ENCODE data around the gene HOXD9. TPM values are rescaled to one million over a fixed set of nuclear protein-coding genes. Genes with fewer than 3 reads are reported as not detected.

HOXD9 gene
- polyA plus RNA-seq, 3 donors = not detected

GRCh38 chr2:176122052-176122682, 352 bp upstream of the HOXD9 start:
- Histone ChIP-seq H3K4me3 (replicated peaks in 1 of 3; ENCODE audit: low read depth in 2 of 3, low read length in 3 of 3) (peak overlapping the region in 2 of 3 experiments; percentile 11 to 68), H3K9ac (ENCODE audit: insufficient read depth, low read length, poor library complexity, severe bottlenecking) (no peak overlapping the region), H3K4me2 (replicated peaks; ENCODE audit: extremely low read depth, low read length, poor library complexity, severe bottlenecking) (peak overlapping the region; percentile 72), H3K79me2 (ENCODE audit: insufficient read depth, low read length) (no peaks in the 10 kb centered on the region), H4K20me1 (ENCODE audit: insufficient read depth, low read length) (no peaks in the 10 kb centered on the region), H3K36me3 (replicated peaks in 1 of 2; ENCODE audit: control insufficient read depth in 1 of 2, insufficient read depth in 2 of 2, low read length in 2 of 2) (no peaks in the 10 kb centered on the region), H3K4me1 (ENCODE audit: control insufficient read depth in 1 of 2, insufficient read depth in 2 of 2, low read length in 2 of 2) (peaks cover 5 to 12% of the 10 kb centered on the region in 2 donors), H3K27me3 (ENCODE audit: control insufficient read depth in 2 of 2, insufficient read depth in 2 of 2, low read length in 2 of 2) (peaks cover 88 to 97% of the 10 kb centered on the region in 2 donors), H3K9me3 (replicated peaks in 1 of 2; ENCODE audit: control insufficient read depth in 1 of 2, insufficient read depth in 1 of 2, low read length in 2 of 2) (peaks cover 6 to 64% of the 10 kb centered on the region in 2 donors), H2AFZ (ENCODE audit: insufficient read depth, low read depth, low read length, poor library complexity, severe bottlenecking) (peak overlapping the region; percentile 65), H3K27ac (ENCODE audit: low read depth in 1 of 2, low read length in 2 of 2) (no peak overlapping the region)
- H3K27me3 Mint-ChIP-seq (ENCODE audit: low read depth in 3 of 3) = peaks cover 91 to 99% (median 95%) of the 10 kb centered on the region in 3 donors
- H3K27ac Mint-ChIP-seq = no peak overlapping the region
- H3K4me3 Mint-ChIP-seq = peak overlapping the region; percentile 73 to 84
- TF ChIP-seq CTCF (IDR thresholded peaks at IDR 0.05) = no peak
- H3K4me1 Mint-ChIP-seq = peaks cover 19% of the 10 kb centered on the region
- intact Hi-C loops (cut with micrococcal nuclease) = loop anchor here (5.0 kb wide), 2 partner anchors 40 to 1025 kb away; partner anchors contain the start of gene EVX2 (in 1 of the 2)
- DNase-seq = peak in 1 of 3 donors; percentile 25
- peaks cover 0 to 32% (median 25%) of the 10 kb centered on the region in 7 donors for H3K9me3 Mint-ChIP-seq
- peaks cover 2 to 12% of the 10 kb centered on the region in 2 donors for H3K36me3 Mint-ChIP-seq
- 4% methylated on average over 40 of the region's 47 CpGs for WGBS (ENCODE audit: insufficient coverage)

DNA sequence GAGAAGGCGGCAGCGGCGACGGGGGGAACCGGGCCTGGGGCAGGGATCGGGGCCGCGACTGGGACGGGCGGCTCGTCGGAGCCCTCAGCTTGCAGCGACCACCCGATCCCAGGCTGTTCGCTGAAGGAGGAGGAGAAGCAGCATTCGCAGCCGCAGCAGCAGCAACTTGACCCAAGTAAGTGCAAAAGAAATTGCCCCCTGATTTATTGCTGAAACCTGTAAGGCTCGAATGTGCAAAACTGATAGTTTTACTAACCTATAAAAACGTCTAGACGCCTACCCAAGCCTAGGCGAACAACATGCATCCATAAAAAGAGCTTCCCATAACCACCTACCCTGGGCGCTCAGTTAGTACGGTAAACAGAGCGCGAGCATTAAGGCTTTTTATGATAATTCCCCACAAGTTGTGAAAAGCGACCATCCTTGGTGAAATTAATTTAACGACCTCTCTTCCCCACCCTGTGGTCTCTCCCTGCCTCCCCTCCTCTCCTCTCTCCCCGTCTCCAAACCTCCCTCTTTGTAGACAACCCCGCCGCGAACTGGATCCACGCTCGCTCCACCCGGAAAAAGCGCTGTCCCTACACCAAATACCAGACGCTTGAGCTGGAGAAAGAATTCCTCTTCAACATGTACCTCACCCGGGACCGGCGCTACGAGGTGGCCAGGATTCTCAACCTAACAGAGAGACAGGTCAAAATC, 1.0 kb downstream of the HOXD9 start:
- Histone ChIP-seq H3K27me3 (ENCODE audit: control insufficient read depth in 2 of 2, insufficient read depth in 2 of 2, low read length in 2 of 2) (peaks cover 88 to 97% of the 10 kb centered on the region in 2 donors), H2AFZ (ENCODE audit: insufficient read depth, low read depth, low read length, poor library complexity, severe bottlenecking) (no peak overlapping the region), H3K36me3 (replicated peaks in 1 of 2; ENCODE audit: control insufficient read depth in 1 of 2, insufficient read depth in 2 of 2, low read length in 2 of 2) (no peaks in the 10 kb centered on the region), H3K9ac (ENCODE audit: insufficient read depth, low read length, poor library complexity, severe bottlenecking) (no peak overlapping the region), H3K9me3 (replicated peaks in 1 of 2; ENCODE audit: control insufficient read depth in 1 of 2, insufficient read depth in 1 of 2, low read length in 2 of 2) (peaks cover 3 to 64% of the 10 kb centered on the region in 2 donors), H3K4me3 (replicated peaks in 1 of 3; ENCODE audit: low read depth in 2 of 3, low read length in 3 of 3) (peak overlapping the region in 1 of 3 experiments; percentile 68), H3K4me1 (ENCODE audit: control insufficient read depth in 1 of 2, insufficient read depth in 2 of 2, low read length in 2 of 2) (peaks cover 5 to 12% of the 10 kb centered on the region in 2 donors), H3K79me2 (ENCODE audit: insufficient read depth, low read length) (no peaks in the 10 kb centered on the region), H4K20me1 (ENCODE audit: insufficient read depth, low read length) (no peaks in the 10 kb centered on the region), H3K4me2 (replicated peaks; ENCODE audit: extremely low read depth, low read length, poor library complexity, severe bottlenecking) (peak overlapping the region; percentile 72), H3K27ac (ENCODE audit: low read depth in 1 of 2, low read length in 2 of 2) (no peak overlapping the region)
- 4% methylated on average over 33 of the region's 40 CpGs for WGBS (ENCODE audit: insufficient coverage)
- Mint-ChIP-seq H3K9me3 (peaks cover 0 to 32% (median 15%) of the 10 kb centered on the region in 7 donors), H3K4me1 (peaks cover 23% of the 10 kb centered on the region), H3K36me3 (peaks cover 0 to 13% of the 10 kb centered on the region in 2 donors), H3K27ac (no peak overlapping the region), H3K4me3 (peak overlapping the region in 1 of 2 donors; percentile 85), H3K27me3 (ENCODE audit: low read depth in 3 of 3) (peaks cover 91 to 99% (median 95%) of the 10 kb centered on the region in 3 donors)
- DNase-seq = no peak
- intact Hi-C loops (cut with micrococcal nuclease) = loop anchor here (5.0 kb wide), 2 partner anchors 41 to 1024 kb away; partner anchors contain the start of gene EVX2 (in 1 of the 2)
- TF ChIP-seq CTCF (IDR thresholded peaks at IDR 0.05) = no peak

All from CD14-positive monocyte (primary cell).